Pancreas (tissue), 10 donors: ENCODE data around the gene PODXL2. TPM values are rescaled to one million over a fixed set of nuclear protein-coding genes. Genes with fewer than 3 reads are reported as not detected.

Experiments used
- ATAC-seq, 4 donors: fragments of 200-7000 bp; cut with Tn5 transposase; one replicate each; pipeline versions ENCODE4 v1.8.0 to v1.9.1; 2020; ENCODE audit warnings: mild to moderate bottlenecking in 4 of 4, moderate library complexity in 4 of 4
- DNase-seq, 6 donors: peaks; one replicate each; pipeline ENCODE4 v3.0.0-alpha.2; 2020
- FAIRE-seq: peaks from 2 replicates; lab custom pipeline; 2012; peaks lifted over from hg19 to GRCh38; lab: Jason Lieb, UNC
- H3K27ac ChIP-seq, 4 donors: fragments of 200-600 bp; sonication (generic); 1 replicate in 3 of 4; 2 replicates in 1 of 4; pipeline versions ENCODE4 v1.5.0 to v1.8.0; 2020
- H3K27me3 ChIP-seq, 4 donors: fragments of 200-600 bp; one replicate each; pipeline ENCODE4 v1.8.0; 2021
- H3K36me3 ChIP-seq, 3 donors: fragments of 200-600 bp; sonication (generic) in 1 of 3; one replicate each; pipeline versions ENCODE4 v1.5.0 to v1.8.0; 2020 to 2021
- H3K4me1 ChIP-seq, 3 donors: fragments of 200-600 bp; one replicate each; pipeline ENCODE4 v1.8.0; 2021
- H3K4me3 ChIP-seq, 4 donors: fragments of 200-600 bp; sonication (generic) in 2 of 4; one replicate each; pipeline versions ENCODE4 v1.5.0 to v1.8.0; 2020 to 2021
- H3K9me3 ChIP-seq, 4 donors: fragments of 200-600 bp; one replicate each; pipeline ENCODE4 v1.8.0; 2021
- WGBS, 2 donors: extraction: QIAGEN DNeasy Blood & Tissue Kit; methylation state at CpG; one replicate each; pipeline ENCODE4 v1.1.7; 2013; 5-methylcytosine and 5-hydroxymethylcytosine counted together
- intact Hi-C, 3 donors: fragments of 100-400 bp; cut with DNase I; formaldehyde crosslinking; loops; one replicate each; pipeline versions ENCODE4 v1.11.1 to v1.14.2; 2022
- polyA plus RNA-seq, 2 donors: library from polyadenylated mRNA; stranded (reverse); fragments of 200-250 nt; gene quantifications; one replicate each; pipeline ENCODE4 v1.2.3, GENCODE V29; 2013
- total RNA-seq, 6 donors: library from RNA; stranded (reverse); fragmentation: NEBNext Ultra II Directional in 4 of 6; extraction: Animal tissue kit (Norgen Biotek cat#: 25700) in 4 of 6; gene quantifications; one replicate each; pipeline versions ENCODE4 v1.2.1 to v1.2.4, GENCODE V29; 2021 to 2023
- TF ChIP-seq, protein P1 (sequence below), 4 donors: fragments of 200-600 bp; sonication (generic) in 3 of 4; IDR thresholded peaks; one replicate each; pipeline versions ENCODE4 v1.5.0 to v1.8.0; 2021; ENCODE audit warnings: antibody characterized with exemption in 4 of 4
- donor health status: healthy with polysubstance abuse.
- donor health status: DM: no; HTN: no; CAD: no; lungs with moderate emphysema.
- donor health status: DM: no; HTN: no; CAD: no.
- donor health status: control.
- donor health status: control.
- donor health status: Bipolar disorder and iron deficiency.
- donor health status: DM: yes; HTN: yes; CAD: no.
- donor health status: DM: no; HTN: no; CAD: no.
- donor health status: DM: no; HTN: no; CAD: no.
- donor health status: DM: yes; HTN: yes; CAD: no.

The PODXL2 gene
- total and polyA plus RNA-seq, 8 donors, result 2.5 to 18.1 (median 5.7) TPM

DNA sequence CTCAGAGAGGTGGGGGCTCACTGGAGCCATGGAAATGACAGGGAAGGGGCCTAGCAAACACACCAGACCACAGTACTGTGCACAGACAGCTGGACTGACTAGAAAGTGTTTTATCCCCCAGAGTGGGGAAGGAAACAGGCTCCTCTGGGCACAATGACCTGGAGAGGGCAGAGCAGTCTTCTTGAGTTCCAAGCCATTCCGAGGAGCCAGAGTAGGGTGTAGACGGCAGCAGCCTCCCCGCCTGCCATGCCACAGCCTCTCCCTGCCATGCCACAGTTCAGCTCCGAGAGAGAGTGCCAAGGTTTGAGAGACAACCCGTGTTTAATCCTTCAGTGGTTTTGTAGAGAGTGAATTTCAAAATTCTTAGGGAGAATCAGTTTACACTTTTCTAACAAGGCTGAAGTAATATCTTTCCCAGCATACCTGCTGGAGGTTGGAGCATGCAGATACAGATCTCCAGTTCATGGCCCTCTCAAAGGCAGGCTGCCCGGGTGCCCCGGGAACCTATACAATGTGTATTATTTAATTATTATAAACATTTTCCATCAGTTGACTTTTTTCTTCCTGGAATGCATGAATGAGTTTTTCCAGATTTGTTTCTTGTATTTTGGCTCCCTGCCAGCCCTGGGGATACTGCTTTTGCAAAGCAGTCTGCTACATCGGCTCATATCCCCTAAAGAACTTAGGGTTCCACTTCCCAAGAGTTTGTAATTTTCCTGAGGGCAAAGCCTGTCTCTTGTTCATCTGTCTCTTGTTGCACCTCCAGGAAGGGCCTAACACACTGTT, 3.2 kb downstream of the PODXL2 start:
- peaks cover 0 to 6% (median 0%) of the 10 kb centered on the region in 3 donors for H3K4me1 ChIP-seq
- ATAC-seq (no peak), FAIRE-seq (no peak), DNase-seq (peak in 1 of 6 donors; percentile 28)
- TF ChIP-seq, protein P1, sequence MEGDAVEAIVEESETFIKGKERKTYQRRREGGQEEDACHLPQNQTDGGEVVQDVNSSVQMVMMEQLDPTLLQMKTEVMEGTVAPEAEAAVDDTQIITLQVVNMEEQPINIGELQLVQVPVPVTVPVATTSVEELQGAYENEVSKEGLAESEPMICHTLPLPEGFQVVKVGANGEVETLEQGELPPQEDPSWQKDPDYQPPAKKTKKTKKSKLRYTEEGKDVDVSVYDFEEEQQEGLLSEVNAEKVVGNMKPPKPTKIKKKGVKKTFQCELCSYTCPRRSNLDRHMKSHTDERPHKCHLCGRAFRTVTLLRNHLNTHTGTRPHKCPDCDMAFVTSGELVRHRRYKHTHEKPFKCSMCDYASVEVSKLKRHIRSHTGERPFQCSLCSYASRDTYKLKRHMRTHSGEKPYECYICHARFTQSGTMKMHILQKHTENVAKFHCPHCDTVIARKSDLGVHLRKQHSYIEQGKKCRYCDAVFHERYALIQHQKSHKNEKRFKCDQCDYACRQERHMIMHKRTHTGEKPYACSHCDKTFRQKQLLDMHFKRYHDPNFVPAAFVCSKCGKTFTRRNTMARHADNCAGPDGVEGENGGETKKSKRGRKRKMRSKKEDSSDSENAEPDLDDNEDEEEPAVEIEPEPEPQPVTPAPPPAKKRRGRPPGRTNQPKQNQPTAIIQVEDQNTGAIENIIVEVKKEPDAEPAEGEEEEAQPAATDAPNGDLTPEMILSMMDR (IDR thresholded peaks at IDR 0.05), result no peak
- intact Hi-C loops, result no loop called here
- H3K27me3 ChIP-seq, result no peaks in the 10 kb centered on the region
- no peaks in the 10 kb centered on the region for H3K36me3 ChIP-seq
- no peak overlapping the region for H3K27ac ChIP-seq
- H3K4me3 ChIP-seq, result no peak overlapping the region
- no peaks in the 10 kb centered on the region for H3K9me3 ChIP-seq
- 76 to 81% methylated on average over 8 of the region's 8 CpGs for WGBS, 2 donors

DNA sequence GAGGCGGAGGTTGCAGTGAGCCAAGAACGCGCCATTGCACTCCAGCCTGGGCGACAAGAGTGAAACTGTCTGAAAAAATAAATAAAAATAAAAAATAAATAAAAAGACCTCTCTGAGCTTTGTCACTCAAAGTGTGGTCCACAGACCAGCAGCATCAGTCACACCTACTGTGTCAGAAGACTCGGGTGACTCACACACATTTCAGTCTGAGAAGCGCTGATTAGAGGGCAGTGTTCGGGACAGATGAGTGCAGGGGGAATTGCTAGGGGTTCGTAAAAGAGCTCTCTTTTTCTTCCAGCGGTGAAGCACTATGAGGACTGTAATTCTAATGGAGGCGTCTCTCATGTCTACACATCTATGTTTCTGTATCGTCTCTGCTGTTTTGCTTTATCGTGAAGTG, 5.7 kb downstream of the PODXL2 start:
- 92 to 94% methylated on average over 12 of the region's 12 CpGs for WGBS, 2 donors
- no peaks in the 10 kb centered on the region for H3K9me3 ChIP-seq
- ATAC-seq (no peak), DNase-seq (no peak), FAIRE-seq (no peak)
- H3K36me3 ChIP-seq, result no peaks in the 10 kb centered on the region
- intact Hi-C loops, result no loop called here
- H3K27ac ChIP-seq, result no peak overlapping the region
- H3K27me3 ChIP-seq, result no peaks in the 10 kb centered on the region
- TF ChIP-seq, protein P1 (IDR thresholded peaks at IDR 0.05), result no peak
- peaks cover 0 to 4% (median 0%) of the 10 kb centered on the region in 3 donors for H3K4me1 ChIP-seq
- H3K4me3 ChIP-seq, result no peak overlapping the region

DNA sequence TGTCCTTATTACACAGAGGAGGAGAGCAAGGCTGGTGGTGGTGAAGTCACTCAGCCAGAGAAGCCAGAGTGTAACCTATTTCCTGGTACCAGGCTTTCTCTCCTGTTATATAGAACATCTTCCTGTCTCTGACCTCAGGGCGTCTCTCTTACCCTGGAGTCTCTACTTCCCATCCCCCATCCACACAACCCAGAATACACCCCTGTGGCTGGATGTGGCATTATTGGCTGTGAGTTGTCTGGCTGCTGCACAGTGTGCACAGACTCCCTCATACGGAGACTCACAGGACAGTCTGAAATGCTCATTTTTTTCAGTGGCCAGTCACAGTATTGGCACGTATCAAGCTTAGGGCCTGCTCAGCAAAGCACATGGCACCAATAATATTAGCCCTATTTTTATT, 8.6 kb downstream of the PODXL2 start:
- WGBS, 2 donors, result 83 to 86% methylated on average over 3 of the region's 3 CpGs

DNA sequence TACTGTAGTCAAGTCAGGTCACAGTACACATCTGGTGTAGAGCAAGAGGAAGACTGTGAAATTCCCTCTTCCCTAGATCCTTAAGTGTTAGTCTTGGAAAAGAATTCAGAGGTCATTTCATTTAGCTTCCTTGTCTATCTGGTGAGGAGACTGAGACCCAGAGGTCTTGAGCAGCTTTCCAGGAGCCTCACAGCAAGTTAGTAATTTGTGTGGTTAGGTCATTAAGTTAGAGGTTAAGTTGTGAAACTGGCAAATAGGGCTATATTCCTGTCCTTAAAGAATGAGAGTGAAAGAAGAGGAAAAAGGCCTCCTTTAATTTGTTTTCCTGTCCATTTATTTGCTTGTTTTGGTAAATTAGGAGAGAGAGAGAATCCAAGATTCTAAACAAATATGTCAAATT, 9.0 kb downstream of the PODXL2 start:
- no peaks in the 10 kb centered on the region for H3K4me1 ChIP-seq
- DNase-seq (no peak), FAIRE-seq (no peak), ATAC-seq (no peak)
- TF ChIP-seq, protein P1 (IDR thresholded peaks at IDR 0.05), result no peak
- H3K4me3 ChIP-seq, result no peak overlapping the region
- H3K9me3 ChIP-seq, result no peaks in the 10 kb centered on the region
- no peak overlapping the region for H3K27ac ChIP-seq
- intact Hi-C loops, result no loop called here
- H3K36me3 ChIP-seq, result no peaks in the 10 kb centered on the region
- no peaks in the 10 kb centered on the region for H3K27me3 ChIP-seq

More for the DNA sequence above, 8.6 kb downstream of the PODXL2 start:
- DNase-seq, result no peak
- Histone ChIP-seq H3K4me1 (no peaks in the 10 kb centered on the region), H3K27me3 (no peaks in the 10 kb centered on the region), H3K27ac (no peak overlapping the region), H3K36me3 (no peaks in the 10 kb centered on the region), H3K9me3 (no peaks in the 10 kb centered on the region), H3K4me3 (no peak overlapping the region)
- FAIRE-seq, result no peak
- intact Hi-C loops, result no loop called here
- TF ChIP-seq, protein P1 (IDR thresholded peaks at IDR 0.05), result no peak
- ATAC-seq, result no peak
